Measurements from ENCODE around the gene GAA.

DNA sequence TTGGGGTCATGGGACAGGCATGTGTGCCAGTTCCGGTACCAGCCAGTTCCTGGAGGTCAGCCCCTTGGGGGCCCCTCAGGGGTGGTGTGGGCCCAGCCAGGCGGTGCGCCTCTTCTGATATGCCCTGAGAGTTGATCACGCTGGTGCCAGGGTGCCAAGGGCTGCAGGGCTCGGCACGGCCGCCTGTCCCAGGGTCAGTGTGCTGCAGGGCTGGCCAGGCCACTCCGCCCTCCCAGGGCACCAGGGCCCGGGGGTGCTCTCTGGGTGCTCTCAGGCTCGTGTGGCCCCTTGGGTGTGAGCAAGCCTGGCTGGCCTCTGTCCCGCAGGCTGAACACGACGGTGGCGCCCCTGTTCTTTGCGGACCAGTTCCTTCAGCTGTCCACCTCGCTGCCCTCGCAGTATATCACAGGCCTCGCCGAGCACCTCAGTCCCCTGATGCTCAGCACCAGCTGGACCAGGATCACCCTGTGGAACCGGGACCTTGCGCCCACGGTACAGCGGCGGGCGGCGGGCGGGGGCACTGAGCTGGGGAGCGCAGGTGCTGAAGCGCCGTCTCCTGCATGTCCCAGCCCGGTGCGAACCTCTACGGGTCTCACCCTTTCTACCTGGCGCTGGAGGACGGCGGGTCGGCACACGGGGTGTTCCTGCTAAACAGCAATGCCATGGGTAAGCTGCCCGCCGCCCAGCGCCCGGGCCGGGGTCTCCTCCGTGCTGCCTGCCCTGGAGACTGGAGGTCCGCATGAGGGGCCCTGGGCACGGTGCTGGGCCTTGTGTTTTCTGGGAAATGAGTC is 6.0 kb downstream of the GAA start:
- TF ChIP-seq POLR2A (IDR thresholded peaks at IDR 0.05; ENCODE audit: control extremely low read depth in 1 of 2, low read depth in 2 of 2, low read length in 2 of 2): no peak
- no peak for TF ChIP-seq CTCF (IDR thresholded peaks at IDR 0.05; ENCODE audit: control extremely low read depth in 1 of 3, insufficient read depth in 1 of 3, low read depth in 1 of 3, low read length in 3 of 3)
- TF ChIP-seq, protein P1, sequence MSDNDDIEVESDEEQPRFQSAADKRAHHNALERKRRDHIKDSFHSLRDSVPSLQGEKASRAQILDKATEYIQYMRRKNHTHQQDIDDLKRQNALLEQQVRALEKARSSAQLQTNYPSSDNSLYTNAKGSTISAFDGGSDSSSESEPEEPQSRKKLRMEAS (IDR thresholded peaks at IDR 0.05): no peak
- no peak for TF ChIP-seq RAD21 (IDR thresholded peaks at IDR 0.05 in 1 of 2, conservative IDR thresholded peaks at IDR 0.05 in 1 of 2; ENCODE audit: low read depth in 2 of 2, low read length in 2 of 2)
- TF ChIP-seq POLR2AphosphoS5 (IDR thresholded peaks at IDR 0.05; ENCODE audit: low read depth, low read length): no peak
